GM12892 (cell line): Measurements from ENCODE around the gene PDCL2.

ENCODE experiments used
- POLR2A ChIP-seq: IDR thresholded peaks from 2 replicates; pipeline ENCODE4 v1.6.1; 2011; ENCODE audit warnings: low read depth, low read length, control low read depth
- POLR2AphosphoS5 ChIP-seq: IDR thresholded peaks from 2 replicates; pipeline ENCODE4 v1.6.1; 2011; ENCODE audit warnings: low read depth, low read length, control low read depth

DNA sequence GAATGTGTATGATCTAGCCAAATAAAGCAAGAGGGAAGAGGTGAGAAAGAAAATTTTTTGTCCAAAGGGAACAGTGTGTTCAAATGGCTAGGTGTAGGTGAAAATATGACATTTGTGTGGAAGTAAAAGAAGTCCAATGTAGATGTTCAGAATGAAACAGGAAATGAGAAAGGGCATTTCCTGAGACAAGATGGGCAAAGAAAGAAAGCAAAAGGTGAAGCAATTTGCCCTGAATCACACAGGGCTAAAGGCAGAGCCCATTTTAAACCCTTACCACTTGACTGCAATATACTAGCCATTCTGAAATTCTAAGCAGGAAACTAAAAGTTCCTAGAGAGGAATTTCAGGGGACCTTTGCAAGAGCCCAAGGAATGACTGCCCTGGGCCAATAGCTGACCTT lies 81.4 kb downstream of the PDCL2 start:
- TF ChIP-seq POLR2A (no peak), POLR2AphosphoS5 (no peak)
